GM12801 (cell line): ENCODE results near the gene KRTAP5-7.

Source experiments
- CTCF ChIP-seq: IDR thresholded peaks from one replicate; pipeline ENCODE4 v1.5.1; 2011; ENCODE audit warnings: control low read depth; ENCODE audit not compliant: insufficient read length; ENCODE audit errors: extremely low read depth

KRTAP5-7 gene

DNA sequence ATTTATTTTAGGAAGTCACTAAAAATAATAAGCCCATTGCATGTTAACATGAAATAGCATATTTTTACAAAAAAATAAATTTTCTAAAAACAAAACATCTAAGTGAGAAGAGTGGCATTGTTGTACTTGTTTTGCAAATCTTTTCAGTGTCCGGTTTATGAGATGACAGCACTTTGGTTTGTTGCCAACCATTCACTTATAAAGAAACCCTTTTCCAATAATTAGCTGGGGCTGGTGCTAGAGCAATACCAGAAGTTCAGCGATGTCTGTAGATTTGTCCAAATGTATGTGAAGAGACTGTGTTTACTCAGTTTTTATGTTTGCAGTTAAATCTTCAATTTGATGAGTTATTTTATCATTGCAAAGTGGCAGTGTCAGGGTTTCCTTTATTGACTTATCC, 22.1 kb upstream of the KRTAP5-7 start:
- no peak for TF ChIP-seq CTCF

DNA sequence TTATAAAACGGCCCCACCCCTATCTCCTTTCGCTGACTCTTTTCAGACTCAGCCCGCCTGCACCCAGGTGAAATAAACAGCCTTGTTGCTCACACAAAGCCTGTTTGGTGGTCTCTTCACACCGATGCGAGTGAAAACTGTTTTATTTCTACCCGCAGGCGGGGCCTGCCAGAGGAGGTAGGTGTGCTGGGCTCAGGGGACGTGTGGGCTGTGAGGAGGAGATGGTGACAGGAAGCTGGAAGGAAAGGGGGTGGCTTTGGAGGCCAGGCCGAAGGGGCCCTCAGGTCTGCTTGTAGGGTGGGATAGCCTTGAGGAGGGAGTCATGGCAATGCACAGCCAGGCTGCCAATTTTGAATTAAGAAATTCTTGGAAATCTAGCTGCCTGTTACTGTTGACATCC, 21.3 kb upstream of the KRTAP5-7 start:
- no peak for TF ChIP-seq CTCF

- no peak for TF ChIP-seq CTCF
Measured at GRCh38 chr11:71507102-71507501, 20.0 kb upstream of the KRTAP5-7 start.

DNA sequence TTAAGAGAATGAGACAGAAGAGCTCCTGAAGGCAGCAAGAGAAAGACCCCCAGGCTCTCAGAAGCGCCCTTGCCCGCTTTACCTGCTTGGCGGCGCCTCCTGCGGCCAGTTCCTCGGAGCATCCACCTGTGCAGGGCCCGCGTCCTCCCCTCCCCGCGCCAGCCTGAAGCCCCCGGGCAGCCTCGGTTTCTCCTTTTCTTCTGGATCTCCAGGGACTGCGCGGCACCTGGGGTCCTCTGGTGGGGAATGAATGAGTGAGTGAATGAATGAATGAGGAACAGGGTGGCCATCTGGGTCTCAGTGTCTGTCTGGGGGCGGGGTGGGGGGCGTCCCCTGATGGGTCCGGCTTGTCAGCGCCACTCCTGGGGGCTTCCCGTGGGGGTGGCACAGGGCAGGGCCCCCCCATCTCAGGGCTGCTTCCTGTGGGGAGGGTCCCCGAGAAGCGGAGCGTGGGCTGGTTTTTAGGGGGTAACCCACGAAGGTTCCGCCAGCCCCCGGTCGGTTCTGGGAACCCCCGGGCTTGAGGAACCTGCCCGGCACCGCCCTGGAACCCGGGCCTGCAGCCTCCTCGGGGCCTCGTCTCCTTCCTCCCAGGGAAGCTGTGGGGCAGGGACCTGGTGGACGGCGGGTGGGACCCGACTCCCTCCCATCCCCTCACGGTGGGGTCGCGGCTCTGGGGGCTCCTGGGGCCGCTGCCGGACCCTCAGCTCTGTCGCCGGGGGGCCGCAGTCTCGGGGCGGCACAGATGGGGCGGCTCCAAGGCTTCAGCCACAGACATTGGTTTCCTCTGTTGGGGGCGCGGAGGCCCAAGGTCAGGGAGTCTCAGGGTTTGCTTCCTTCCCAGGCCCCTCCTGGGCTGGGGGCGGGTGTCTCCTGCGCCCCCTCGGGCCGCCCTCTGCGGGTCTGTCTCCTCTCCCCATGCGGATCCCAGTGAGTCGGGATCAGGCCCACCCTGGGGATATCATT, 8.3 kb upstream of the KRTAP5-7 start:
- TF ChIP-seq CTCF: no peak

DNA sequence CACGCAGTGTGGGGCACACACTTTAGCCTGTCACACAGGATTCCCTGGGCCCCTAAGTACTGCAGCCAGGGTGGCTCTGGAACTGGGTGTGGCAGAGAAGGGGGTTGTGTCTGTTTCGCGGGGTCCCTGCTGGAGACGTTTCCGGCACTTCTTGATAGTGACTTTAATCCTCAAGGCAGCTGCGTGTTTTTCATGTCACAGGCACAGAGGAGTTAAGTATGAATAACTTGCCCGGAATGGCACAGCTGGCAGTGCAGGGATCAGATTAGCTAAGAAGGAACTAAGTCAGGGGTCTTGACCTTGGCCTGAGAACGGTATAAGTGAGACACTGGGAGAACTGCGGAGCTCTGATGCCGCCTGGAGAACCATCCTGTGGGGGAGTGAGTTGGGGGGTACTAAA, 7.5 kb upstream of the KRTAP5-7 start:
- no peak for TF ChIP-seq CTCF

GRCh38 chr11:71525188-71525937, 1.7 kb upstream of the KRTAP5-7 start:
- no peak for TF ChIP-seq CTCF

- TF ChIP-seq CTCF: no peak
Measured at GRCh38 chr11:71525938-71526495, 1.1 kb upstream of the KRTAP5-7 start.
